Panc1 (cell line): ENCODE results near the gene RDX. TPM values are rescaled to one million over a fixed set of nuclear protein-coding genes. Genes with fewer than 3 reads are reported as not detected.

Experiments used
- ATAC-seq: fragments of 200-7000 bp; cut with Tn5 transposase; 2 replicates; pipeline ENCODE4 v1.9.1; 2020; ENCODE audit warnings: mild to moderate bottlenecking, moderate library complexity
- BruUV-seq: library from RNA; stranded (reverse); fragments of 400-500 nt; replicated peaks from 2 replicates; lab custom pipeline; 2021; lab: Mats Ljungman, UMichigan
- CTCF ChIA-PET: fragments of 300-600 bp; sonication (Branson Sonifier 250); formaldehyde crosslinking; loops from one replicate; lab custom pipeline; 2022; ENCODE audit warnings: antibody characterized with exemption; lab: Charles Lee
- POLR2A ChIA-PET: fragments of 300-600 bp; sonication (Branson Sonifier 250); formaldehyde crosslinking; loops from one replicate; lab custom pipeline; 2022; ENCODE audit warnings: antibody characterized with exemption; lab: Charles Lee
- DNase-seq: peaks from one replicate; pipeline ENCODE4 v3.0.0-alpha.2; 2010; ENCODE audit warnings: low read depth, low spot score
- H3K27ac ChIP-seq: 2 replicates; pipeline ENCODE4 v1.5.1; 2011; ENCODE audit warnings: mild to moderate bottlenecking, low read length, inconsistent platforms
- H3K27me3 ChIP-seq: fragments of 200-500 bp; sonication (Bioruptor generic); 2 replicates; pipeline ENCODE4 v1.6.0; 2014; ENCODE audit warnings: low read length, inconsistent platforms; ENCODE audit not compliant: control insufficient read depth, insufficient read depth
- H3K36me3 ChIP-seq: fragments of 200-500 bp; sonication (Bioruptor generic); 2 replicates; pipeline ENCODE4 v1.5.1; 2014; ENCODE audit warnings: inconsistent platforms, mild to moderate bottlenecking, low read length, moderate library complexity; ENCODE audit not compliant: control insufficient read depth, insufficient read depth
- H3K4me1 ChIP-seq: 2 replicates; pipeline ENCODE4 v1.5.1; 2011; ENCODE audit warnings: inconsistent platforms, mild to moderate bottlenecking, low read length, moderate library complexity; ENCODE audit not compliant: control insufficient read depth, insufficient read depth
- H3K4me3 ChIP-seq, 2 experiments: 2 replicates each; pipeline ENCODE4 v1.5.1; 2011 to 2012; ENCODE audit warnings: low read depth in 2 of 2, low read length in 2 of 2, mild to moderate bottlenecking in 2 of 2, inconsistent platforms in 1 of 2, moderate library complexity in 1 of 2
- H3K9me3 ChIP-seq: fragments of 200-500 bp; sonication (Bioruptor generic); 2 replicates; pipeline ENCODE4 v1.5.1; 2014; ENCODE audit warnings: low read depth, mild to moderate bottlenecking, inconsistent platforms, low read length, moderate library complexity; ENCODE audit not compliant: control insufficient read depth, insufficient read depth
- CTCF ChIP-seq: fragments of 450-650 bp; IDR thresholded peaks from 2 replicates; pipeline ENCODE4 v1.5.1; 2017; ENCODE audit warnings: mild to moderate bottlenecking
- POLR2AphosphoS5 ChIP-seq: IDR thresholded peaks from 2 replicates; pipeline ENCODE4 v1.6.1; 2012; ENCODE audit warnings: mild to moderate bottlenecking, low read depth, low read length, moderate library complexity
- REST ChIP-seq, 2 experiments: IDR thresholded peaks; 2 replicates each; pipeline ENCODE4 v1.6.1; 2011 to 2012; ENCODE audit warnings: low read depth in 2 of 2, control low read depth in 1 of 2, low read length in 1 of 2, mild to moderate bottlenecking in 1 of 2, moderate library complexity in 1 of 2; ENCODE audit not compliant: insufficient read depth in 1 of 2
- SIN3A ChIP-seq: IDR thresholded peaks from 2 replicates; pipeline ENCODE4 v1.6.1; 2012; ENCODE audit warnings: low read depth, mild to moderate bottlenecking, low read length, moderate library complexity, borderline replicate concordance; ENCODE audit not compliant: insufficient read depth
- TCF7L2 ChIP-seq: IDR thresholded peaks from 2 replicates; pipeline ENCODE4 v1.6.1; 2011; ENCODE audit warnings: mild to moderate bottlenecking, low read depth, low read length, inconsistent platforms
- in situ Hi-C: cut with HindIII; loops from 2 replicates; pipeline ENCODE4 v1.10.0; 2016; ENCODE audit warnings: low sequenced_read_pairs, low pct_unique_long_range_greater_than_20kb
- intact Hi-C: fragments of 100-400 bp; cut with micrococcal nuclease; formaldehyde crosslinking; loops from one replicate; pipeline ENCODE4 v1.10.0; 2022; ENCODE audit not compliant: unreplicated experiment
- total RNA-seq: library from RNA; stranded (reverse); gene quantifications from one replicate; pipeline ENCODE4 v1.2.1, GENCODE V29; 2021; ENCODE audit not compliant: unreplicated experiment

Gene RDX
- total RNA-seq, 1 experiment from 2014 or later, result 200 TPM

- no peaks in the 10 kb centered on the region for H3K4me1 ChIP-seq
- ATAC-seq (no peak), DNase-seq (no peak)
- H3K27me3 ChIP-seq, result no peaks in the 10 kb centered on the region
- no peaks in the 10 kb centered on the region for H3K9me3 ChIP-seq
- BruUV-seq, result no TSS peak
- in situ Hi-C loops, result no loop called here
- no peak overlapping the region for H3K27ac ChIP-seq
- CTCF ChIA-PET, result no interaction called here
- no peak for TF ChIP-seq TCF7L2
- no peak for TF ChIP-seq SIN3A
- no peak for TF ChIP-seq CTCF
- TF ChIP-seq POLR2AphosphoS5, result no peak
- no peak for TF ChIP-seq REST (IDR thresholded peaks at IDR 0.05; ENCODE audit: insufficient read depth in 1 of 2, low read depth in 2 of 2, low read length in 1 of 2)
- POLR2A ChIA-PET, result no interaction called here
- H3K4me3 ChIP-seq, result no peak overlapping the region
- H3K36me3 ChIP-seq, result no peaks in the 10 kb centered on the region
- intact Hi-C loops, result no loop called here
Measured at GRCh38 chr11:110186867-110187266, 109.5 kb downstream of the RDX start.

- in situ Hi-C loops, result no loop called here
- TF ChIP-seq SIN3A (no peak), REST (IDR thresholded peaks at IDR 0.05; ENCODE audit: insufficient read depth in 1 of 2, low read depth in 2 of 2, low read length in 1 of 2) (no peak), CTCF (no peak), TCF7L2 (no peak), POLR2AphosphoS5 (no peak)
- ChIA-PET POLR2A (no interaction called here), CTCF (no interaction called here)
- Histone ChIP-seq H3K4me1 (no peaks in the 10 kb centered on the region), H3K9me3 (no peaks in the 10 kb centered on the region), H3K27ac (no peak overlapping the region), H3K36me3 (no peaks in the 10 kb centered on the region), H3K4me3 (no peak overlapping the region), H3K27me3 (no peaks in the 10 kb centered on the region)
- intact Hi-C loops, result no loop called here
- no peak for ATAC-seq
- BruUV-seq, result no TSS peak
- DNase-seq, result no peak
Measured at GRCh38 chr11:110186456-110186855, 110.0 kb downstream of the RDX start.
